Central memory CD4-positive, alpha-beta T cell (primary cell): ENCODE measurements around the gene EOLA1.
"Not testable (repeated sequence)": the region's sequence is repeated elsewhere in the genome, so short reads cannot be mapped to it uniquely, and the experiment has no call there.

Experiments used
- DNase-seq: peaks from one replicate; pipeline ENCODE4 v3.0.0; 2022
- total RNA-seq, 3 experiments: gene quantifications; one replicate each; lab custom pipeline; 2026; lab: John Stamatoyannopoulos, UW

Gene EOLA1
- total RNA-seq = 15.2 to 70.4 (median 19.6) reads per million in 3 experiments

GRCh38 chrX:149540621-149541520, at the start of gene EOLA1:
Gene EOLA1, plus strand, starts transcription at chrX:149541012. Its CDS starts 4,619 bp downstream, at chrX:149545631.
- DNase-seq = peak; percentile 91

GRCh38 chrX:149491812-149492211, 49.0 kb upstream of the EOLA1 start:
- no peak for DNase-seq

GRCh38 chrX:149493567-149494562, 46.9 kb upstream of the EOLA1 start:
- DNase-seq = no peak

GRCh38 chrX:149494844-149495565, 45.8 kb upstream of the EOLA1 start:
- no peak for DNase-seq

- DNase-seq = no peak
These were observed 45.2 kb upstream of the EOLA1 start for GRCh38 chrX:149495573-149496071.

- no peak for DNase-seq
These were observed 43.8 kb upstream of the EOLA1 start for GRCh38 chrX:149497054-149497453.

- DNase-seq = no peak
These were observed 43.2 kb upstream of the EOLA1 start for GRCh38 chrX:149497626-149498025.

GRCh38 chrX:149498767-149499166, 42.0 kb upstream of the EOLA1 start:
- no peak for DNase-seq

GRCh38 chrX:149499766-149500165, 41.0 kb upstream of the EOLA1 start:
- no peak for DNase-seq

GRCh38 chrX:149502923-149503322, 37.9 kb upstream of the EOLA1 start:
- DNase-seq = not testable (repeated sequence)

- peak; percentile 75 for DNase-seq
These were observed 37.4 kb upstream of the EOLA1 start for GRCh38 chrX:149503446-149503845.

- peak; percentile 71 for DNase-seq
These were observed 36.4 kb upstream of the EOLA1 start for GRCh38 chrX:149504226-149504914.

GRCh38 chrX:149504915-149505651, 35.7 kb upstream of the EOLA1 start, which contains the start of gene IDS:
Gene IDS, minus strand, starts transcription at chrX:149505306. Its CDS starts 169 bp downstream, at chrX:149505137.
- DNase-seq = peak; percentile 87

GRCh38 chrX:149505671-149506070, 35.1 kb upstream of the EOLA1 start:
- no peak for DNase-seq

GRCh38 chrX:149506349-149506748, 34.5 kb upstream of the EOLA1 start:
- DNase-seq = no peak

GRCh38 chrX:149508467-149508866, 32.3 kb upstream of the EOLA1 start:
- DNase-seq = no peak

GRCh38 chrX:149510386-149510785, 30.4 kb upstream of the EOLA1 start:
- no peak for DNase-seq

GRCh38 chrX:149511081-149511480, 29.7 kb upstream of the EOLA1 start:
- no peak for DNase-seq

- peak; percentile 47 for DNase-seq
These were observed 28.5 kb upstream of the EOLA1 start for GRCh38 chrX:149512225-149512885.

- no peak for DNase-seq
These were observed 26.9 kb upstream of the EOLA1 start for GRCh38 chrX:149513825-149514428.
